Keratinocyte (primary cell): ENCODE data around the gene P2RY11. TPM values are rescaled to one million over a fixed set of nuclear protein-coding genes. Genes with fewer than 3 reads are reported as not detected.

ENCODE experiments used
- DNase-seq: peaks from one replicate; pipeline ENCODE4 v3.0.0-alpha.2; 2011; ENCODE audit warnings: low read depth, missing footprints, low spot score
- FAIRE-seq: peaks from 2 replicates; lab custom pipeline; 2011; peaks lifted over from hg19 to GRCh38; lab: Jason Lieb, UNC
- H2AFZ ChIP-seq: 2 replicates; pipeline ENCODE4 v1.6.0; 2012; ENCODE audit warnings: low read length, control low read depth, inconsistent platforms; ENCODE audit not compliant: control insufficient read depth
- H3K27ac ChIP-seq: 2 replicates; pipeline ENCODE4 v1.5.1; 2011; ENCODE audit warnings: low read length; ENCODE audit not compliant: control insufficient read depth, insufficient read depth
- H3K27me3 ChIP-seq: 3 replicates; pipeline ENCODE4 v1.6.0; 2011; ENCODE audit warnings: low read length; ENCODE audit not compliant: control insufficient read depth, insufficient read depth; ENCODE audit errors: extremely low read depth
- H3K36me3 ChIP-seq, 2 experiments: 2 replicates in 1 of 2; 3 replicates in 1 of 2; pipeline ENCODE4 v1.5.1; 2011; ENCODE audit warnings: low read length in 2 of 2, mild to moderate bottlenecking in 1 of 2; ENCODE audit not compliant: control insufficient read depth in 2 of 2, insufficient read depth in 2 of 2; ENCODE audit errors: extremely low read depth in 1 of 2
- H3K4me1 ChIP-seq: 3 replicates; pipeline ENCODE4 v1.5.1; 2011; ENCODE audit warnings: low read length; ENCODE audit not compliant: control insufficient read depth, insufficient read depth; ENCODE audit errors: extremely low read depth
- H3K4me2 ChIP-seq: 3 replicates; pipeline ENCODE4 v1.6.0; 2011; ENCODE audit warnings: low read depth, low read length; ENCODE audit not compliant: control insufficient read depth, insufficient read depth; ENCODE audit errors: extremely low read depth
- H3K4me3 ChIP-seq, 3 experiments: fragments of 200-600 bp in 1 of 3; sonication (generic) in 1 of 3; 2 replicates in 2 of 3; 3 replicates in 1 of 3; pipeline ENCODE4 v1.5.1; 2011 to 2016; ENCODE audit warnings: low read length in 3 of 3, mild to moderate bottlenecking in 3 of 3, control low read depth in 2 of 3, inconsistent platforms in 1 of 3, low read depth in 1 of 3, mixed read lengths in 1 of 3, mixed run types in 1 of 3, moderate library complexity in 1 of 3; ENCODE audit not compliant: control insufficient read depth in 2 of 3, insufficient read depth in 2 of 3; ENCODE audit errors: extremely low read depth in 1 of 3
- H3K79me2 ChIP-seq: 2 replicates; pipeline ENCODE4 v1.6.0; 2012; ENCODE audit warnings: low read length; ENCODE audit not compliant: control insufficient read depth, insufficient read depth
- H3K9ac ChIP-seq: 3 replicates; pipeline ENCODE4 v1.6.0; 2011; ENCODE audit warnings: low read length; ENCODE audit not compliant: control insufficient read depth, insufficient read depth; ENCODE audit errors: extremely low read depth
- H3K9me1 ChIP-seq: 3 replicates; pipeline ENCODE4 v1.6.0; 2011; ENCODE audit warnings: low read length; ENCODE audit not compliant: control insufficient read depth, insufficient read depth; ENCODE audit errors: extremely low read depth
- H3K9me3 ChIP-seq: 2 replicates; pipeline ENCODE4 v1.5.1; 2012; ENCODE audit warnings: low read depth, low read length; ENCODE audit not compliant: control insufficient read depth
- H4K20me1 ChIP-seq: 3 replicates; pipeline ENCODE4 v1.6.0; 2011; ENCODE audit warnings: low read length; ENCODE audit not compliant: control insufficient read depth, insufficient read depth; ENCODE audit errors: extremely low read depth
- EZH2 ChIP-seq: IDR thresholded peaks from one replicate; pipeline ENCODE4 v1.6.1; 2012; ENCODE audit warnings: inconsistent platforms, mild to moderate bottlenecking, low read length, moderate library complexity
- dilution Hi-C: fragments of 300-500 bp; cut with MboI; formaldehyde crosslinking; loops from one replicate; pipeline ENCODE4 v1.7.0; 2020; ENCODE audit warnings: low sequenced_read_pairs; ENCODE audit not compliant: extremely low pct_ligation_motif_present
- polyA plus RNA-seq, 5 experiments: library from polyadenylated mRNA; depleted of rRNA in 3 of 5; stranded (reverse) in 3 of 5; stranded (forward) in 1 of 5; unstranded in 1 of 5; fragments of >200 nt; gene quantifications; 1 replicate in 1 of 5; 2 replicates in 3 of 5; 3 replicates in 1 of 5; pipeline versions ENCODE4 v1.2.1 to v1.2.3, GENCODE V29; 2011 to 2012; ENCODE audit warnings: missing spikeins in 2 of 5, low read depth in 1 of 5, low replicate concordance in 1 of 5
- TF ChIP-seq, protein P1 (sequence below), 3 experiments: IDR thresholded peaks in 1 of 3; conservative IDR thresholded peaks in 1 of 3; optimal IDR thresholded peaks in 1 of 3; 2 replicates in 2 of 3; 3 replicates in 1 of 3; pipeline versions ENCODE3 to v1.5.1; 2011; ENCODE audit warnings: low read length in 3 of 3, mild to moderate bottlenecking in 3 of 3, moderate library complexity in 2 of 3, control low read depth in 1 of 3, inconsistent platforms in 1 of 3; ENCODE audit not compliant: insufficient read depth in 2 of 3; ENCODE audit errors: extremely low read depth in 1 of 3

Gene P2RY11
- polyA plus RNA-seq, 1 donor (not counting 4 experiments of a cell fraction or from before 2014, with no cell fraction given) = 3.2 TPM

DNA sequence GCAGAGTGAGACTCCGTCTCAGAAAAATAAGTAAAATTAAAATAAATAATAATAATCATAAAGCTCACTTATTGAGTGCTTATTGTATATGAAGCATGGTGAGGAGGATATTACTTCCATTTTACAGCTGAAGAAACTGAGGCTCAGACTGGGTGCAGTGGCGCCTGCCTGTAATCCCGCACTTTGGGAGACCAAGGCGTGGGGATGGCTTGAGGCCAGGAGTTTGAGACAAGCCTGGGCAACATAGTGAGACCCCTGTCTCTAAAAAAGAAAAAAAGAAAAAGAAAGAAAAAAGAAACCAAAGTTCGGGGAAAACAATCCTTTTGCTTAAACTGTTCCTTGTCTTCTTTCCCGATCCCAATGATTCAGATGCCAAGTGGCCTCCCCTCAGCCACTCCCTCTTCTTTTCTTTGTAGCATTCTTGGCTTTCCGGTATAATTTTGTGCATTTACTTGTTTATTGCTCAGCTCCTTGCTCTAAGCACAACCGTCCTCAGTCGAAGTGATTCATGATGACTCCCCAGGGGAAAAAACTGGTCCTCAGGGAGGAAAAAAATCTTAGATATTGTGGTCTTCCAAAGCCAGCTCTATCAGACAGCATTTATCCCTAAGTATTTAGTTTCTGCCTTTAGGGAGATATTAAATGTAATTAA lies 9.2 kb downstream of the P2RY11 start:
- dilution Hi-C loops = no loop called here
- DNase-seq (peak; percentile 75), FAIRE-seq (peak; percentile 74)
- Histone ChIP-seq H3K4me3 (peak overlapping the region in 2 of 3 experiments; percentile 46 to 63), H2AFZ (peak overlapping the region; percentile 8), H3K27me3 (no peaks in the 10 kb centered on the region), H3K9me3 (no peaks in the 10 kb centered on the region), H3K79me2 (peaks cover 27% of the 10 kb centered on the region), H3K4me1 (peaks cover 16% of the 10 kb centered on the region), H3K36me3 (peaks cover 19 to 23% of the 10 kb centered on the region in 2 experiments), H3K9me1 (no peaks in the 10 kb centered on the region), H4K20me1 (no peaks in the 10 kb centered on the region), H3K9ac (peak overlapping the region; percentile 61), H3K27ac (peak overlapping the region; percentile 78), H3K4me2 (peak overlapping the region; percentile 80)
- TF ChIP-seq, protein P1, sequence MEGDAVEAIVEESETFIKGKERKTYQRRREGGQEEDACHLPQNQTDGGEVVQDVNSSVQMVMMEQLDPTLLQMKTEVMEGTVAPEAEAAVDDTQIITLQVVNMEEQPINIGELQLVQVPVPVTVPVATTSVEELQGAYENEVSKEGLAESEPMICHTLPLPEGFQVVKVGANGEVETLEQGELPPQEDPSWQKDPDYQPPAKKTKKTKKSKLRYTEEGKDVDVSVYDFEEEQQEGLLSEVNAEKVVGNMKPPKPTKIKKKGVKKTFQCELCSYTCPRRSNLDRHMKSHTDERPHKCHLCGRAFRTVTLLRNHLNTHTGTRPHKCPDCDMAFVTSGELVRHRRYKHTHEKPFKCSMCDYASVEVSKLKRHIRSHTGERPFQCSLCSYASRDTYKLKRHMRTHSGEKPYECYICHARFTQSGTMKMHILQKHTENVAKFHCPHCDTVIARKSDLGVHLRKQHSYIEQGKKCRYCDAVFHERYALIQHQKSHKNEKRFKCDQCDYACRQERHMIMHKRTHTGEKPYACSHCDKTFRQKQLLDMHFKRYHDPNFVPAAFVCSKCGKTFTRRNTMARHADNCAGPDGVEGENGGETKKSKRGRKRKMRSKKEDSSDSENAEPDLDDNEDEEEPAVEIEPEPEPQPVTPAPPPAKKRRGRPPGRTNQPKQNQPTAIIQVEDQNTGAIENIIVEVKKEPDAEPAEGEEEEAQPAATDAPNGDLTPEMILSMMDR (optimal IDR thresholded peaks at IDR 0.05 in 1 of 3, IDR thresholded peaks at IDR 0.05 in 1 of 3, conservative IDR thresholded peaks at IDR 0.05 in 1 of 3; ENCODE audit: extremely low read depth in 1 of 3, insufficient read depth in 2 of 3, low read length in 3 of 3) = no peak
- TF ChIP-seq EZH2 = no peak

DNA sequence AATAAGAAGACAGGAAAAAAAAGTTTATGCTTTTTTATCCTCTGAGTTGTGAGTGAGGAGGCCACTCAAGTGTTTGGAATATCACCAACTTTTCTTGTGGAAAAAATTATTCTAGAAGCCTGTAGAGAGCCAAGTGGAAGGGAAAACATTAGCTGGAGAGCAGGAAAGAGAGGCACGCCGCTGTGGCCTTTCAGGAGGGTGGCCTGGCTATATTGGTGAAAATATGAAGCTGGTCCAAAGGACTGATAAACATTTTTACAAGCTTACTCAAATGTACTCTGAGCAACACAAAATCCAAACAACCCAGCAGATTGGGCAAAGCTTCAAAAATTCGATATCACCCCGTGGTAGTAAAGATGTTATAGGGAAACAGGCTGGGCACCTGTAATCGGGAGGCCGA lies 10.6 kb downstream of the P2RY11 start:
- Histone ChIP-seq H3K27me3 (no peaks in the 10 kb centered on the region), H3K4me1 (peaks cover 16% of the 10 kb centered on the region), H3K4me3 (no peak overlapping the region), H3K9me3 (no peaks in the 10 kb centered on the region), H3K36me3 (peaks cover 10% of the 10 kb centered on the region in 2 experiments), H4K20me1 (no peaks in the 10 kb centered on the region), H3K4me2 (no peak overlapping the region), H3K79me2 (peaks cover 24% of the 10 kb centered on the region), H3K9ac (no peak overlapping the region), H3K27ac (no peak overlapping the region), H3K9me1 (no peaks in the 10 kb centered on the region), H2AFZ (no peak overlapping the region)
- dilution Hi-C loops = no loop called here
- FAIRE-seq (no peak), DNase-seq (no peak)
- TF ChIP-seq, protein P1 (optimal IDR thresholded peaks at IDR 0.05 in 1 of 3, IDR thresholded peaks at IDR 0.05 in 1 of 3, conservative IDR thresholded peaks at IDR 0.05 in 1 of 3; ENCODE audit: extremely low read depth in 1 of 3, insufficient read depth in 2 of 3, low read length in 3 of 3) = no peak
- TF ChIP-seq EZH2 = no peak
